H1 (cell line): ENCODE results near the gene AHSG. TPM values are rescaled to one million over a fixed set of nuclear protein-coding genes. Genes with fewer than 3 reads are reported as not detected.

ENCODE experiments used
- CTCF ChIA-PET: fragments of 300-600 bp; sonication (Branson Sonifier 250); formaldehyde crosslinking; loops from one replicate; lab custom pipeline; 2021; ENCODE audit not compliant: partially characterized antibody; lab: Charles Lee
- POLR2A ChIA-PET: fragments of 300-600 bp; sonication (Branson Sonifier 250); formaldehyde crosslinking; loops from one replicate; lab custom pipeline; 2021; ENCODE audit warnings: inconsistent platforms; ENCODE audit not compliant: partially characterized antibody; lab: Charles Lee
- DNase-seq, 2 experiments: peaks; one replicate each; pipeline versions ENCODE4 v3.0.0 to v3.0.0-alpha.2; 2010 to 2022; ENCODE audit warnings: low spot score in 2 of 2, low read depth in 1 of 2, mixed read lengths in 1 of 2
- FAIRE-seq: peaks from 2 replicates; lab custom pipeline; 2011; peaks lifted over from hg19 to GRCh38; lab: Jason Lieb, UNC
- H2AFZ ChIP-seq: 2 replicates; pipeline ENCODE4 v1.8.1; 2012; ENCODE audit warnings: low read length, inconsistent platforms
- H2AK5ac ChIP-seq: 2 replicates; pipeline ENCODE4 v1.6.1; 2013; ENCODE audit warnings: low read depth, low read length
- H2BK120ac ChIP-seq: replicated peaks from 2 replicates; pipeline ENCODE3; 2013; ENCODE audit warnings: low read depth, low read length, inconsistent platforms
- H2BK12ac ChIP-seq: 2 replicates; pipeline ENCODE4 v1.6.1; 2013; ENCODE audit warnings: low read depth, low read length
- H2BK15ac ChIP-seq: 2 replicates; pipeline ENCODE4 v1.6.1; 2013; ENCODE audit warnings: low read length
- H2BK20ac ChIP-seq: 2 replicates; pipeline ENCODE4 v1.6.1; 2013; ENCODE audit warnings: low read length
- H2BK5ac ChIP-seq: 2 replicates; pipeline ENCODE4 v1.6.1; 2013; ENCODE audit warnings: low read depth, low read length
- H3K14ac ChIP-seq: 2 replicates; pipeline ENCODE4 v1.6.1; 2013; ENCODE audit warnings: inconsistent platforms; ENCODE audit not compliant: insufficient read length
- H3K18ac ChIP-seq: 2 replicates; pipeline ENCODE4 v1.6.1; 2013; ENCODE audit warnings: low read length; ENCODE audit errors: extremely low read depth
- H3K23ac ChIP-seq: 2 replicates; pipeline ENCODE4 v1.6.1; 2013; ENCODE audit warnings: inconsistent platforms; ENCODE audit not compliant: insufficient read length
- H3K23me2 ChIP-seq: 2 replicates; pipeline ENCODE4 v1.6.1; 2013; ENCODE audit warnings: low read depth, low read length
- H3K27ac ChIP-seq: 2 replicates; pipeline ENCODE4 v1.6.1; 2011; ENCODE audit warnings: low read depth, low read length, inconsistent platforms
- H3K27me3 ChIP-seq, 4 experiments: replicated peaks in 1 of 4; 1 replicate in 1 of 4; 2 replicates in 3 of 4; pipeline versions ENCODE4 v1.6.1 to v1.8.1; 2011 to 2013; ENCODE audit warnings: low read length in 3 of 4, mild to moderate bottlenecking in 3 of 4, inconsistent platforms in 2 of 4, mixed read lengths in 2 of 4, moderate library complexity in 1 of 4; ENCODE audit not compliant: control insufficient read depth in 3 of 4, insufficient read depth in 3 of 4; ENCODE audit errors: extremely low read depth in 1 of 4
- H3K36me3 ChIP-seq, 4 experiments: 2 replicates each; pipeline versions ENCODE4 v1.6.1 to v1.8.1; 2011 to 2013; ENCODE audit warnings: mild to moderate bottlenecking in 4 of 4, low read length in 3 of 4, moderate library complexity in 2 of 4, control low read depth in 1 of 4, inconsistent platforms in 1 of 4; ENCODE audit not compliant: insufficient read depth in 4 of 4, control insufficient read depth in 2 of 4
- H3K4ac ChIP-seq: replicated peaks from 2 replicates; pipeline ENCODE3; 2013; ENCODE audit warnings: low read length, low read depth, mixed read lengths, inconsistent platforms; ENCODE audit not compliant: insufficient read length
- H3K4me1 ChIP-seq, 4 experiments: replicated peaks in 1 of 4; 1 replicate in 1 of 4; 2 replicates in 3 of 4; pipeline versions ENCODE4 v1.6.1 to v1.8.1; 2011 to 2013; ENCODE audit warnings: low read length in 3 of 4, inconsistent platforms in 2 of 4, mixed read lengths in 1 of 4; ENCODE audit not compliant: insufficient read depth in 4 of 4, control insufficient read depth in 3 of 4
- H3K4me2 ChIP-seq, 2 experiments: 2 replicates each; pipeline versions ENCODE4 v1.6.1 to v1.8.1; 2011 to 2013; ENCODE audit warnings: low read depth in 2 of 2, low read length in 2 of 2, control low read depth in 1 of 2, inconsistent platforms in 1 of 2, mild to moderate bottlenecking in 1 of 2; ENCODE audit not compliant: insufficient read depth in 1 of 2
- H3K4me3 ChIP-seq, 4 experiments: fragments of 200-600, 300-600 bp in 1 of 4; sonication (generic), shearing (Covaris generic), sonication (Bioruptor Twin) in 1 of 4; 2 replicates each; pipeline versions ENCODE4 v1.5.1 to v1.8.1; 2011 to 2016; ENCODE audit warnings: low read length in 4 of 4, low read depth in 3 of 4, control low read depth in 2 of 4, inconsistent platforms in 2 of 4, mild to moderate bottlenecking in 2 of 4, mixed read lengths in 1 of 4, moderate library complexity in 1 of 4; ENCODE audit not compliant: insufficient read depth in 2 of 4; ENCODE audit errors: extremely low read depth in 1 of 4
- H3K56ac ChIP-seq: replicated peaks from 2 replicates; pipeline ENCODE3; 2013; ENCODE audit warnings: low read depth, mild to moderate bottlenecking, mixed read lengths, low read length, inconsistent platforms; ENCODE audit not compliant: insufficient read length
- H3K79me1 ChIP-seq: 2 replicates; pipeline ENCODE4 v1.6.1; 2013; ENCODE audit warnings: low read depth, low read length, control low read depth
- H3K79me2 ChIP-seq, 2 experiments: 2 replicates each; pipeline versions ENCODE4 v1.6.1 to v1.8.1; 2012 to 2013; ENCODE audit warnings: low read length in 2 of 2, mild to moderate bottlenecking in 2 of 2, inconsistent platforms in 1 of 2; ENCODE audit not compliant: insufficient read depth in 2 of 2, control insufficient read depth in 1 of 2
- H3K9ac ChIP-seq, 4 experiments: replicated peaks in 1 of 4; 1 replicate in 1 of 4; 2 replicates in 3 of 4; pipeline versions ENCODE4 v1.6.1 to v1.8.1; 2011 to 2013; ENCODE audit warnings: low read depth in 3 of 4, low read length in 3 of 4, control low read depth in 2 of 4, mild to moderate bottlenecking in 2 of 4, moderate library complexity in 2 of 4, inconsistent platforms in 1 of 4; ENCODE audit errors: extremely low read depth in 1 of 4
- H3K9me3 ChIP-seq, 2 experiments: 2 replicates each; pipeline versions ENCODE4 v1.6.1 to v1.8.1; 2012 to 2013; ENCODE audit warnings: mild to moderate bottlenecking in 2 of 2, moderate library complexity in 2 of 2, control low read depth in 1 of 2, inconsistent platforms in 1 of 2, low read depth in 1 of 2, low read length in 1 of 2, mixed read lengths in 1 of 2; ENCODE audit not compliant: insufficient read depth in 2 of 2
- H4K20me1 ChIP-seq, 2 experiments: replicated peaks in 1 of 2; 2 replicates each; pipeline versions ENCODE3 to v1.8.1; 2011 to 2013; ENCODE audit warnings: inconsistent platforms in 2 of 2, low read length in 2 of 2, mild to moderate bottlenecking in 1 of 2; ENCODE audit not compliant: insufficient read depth in 2 of 2, control insufficient read depth in 1 of 2
- H4K5ac ChIP-seq: 2 replicates; pipeline ENCODE4 v1.6.1; 2013; ENCODE audit warnings: low read length, low read depth, mixed read lengths, inconsistent platforms; ENCODE audit not compliant: insufficient read length
- H4K8ac ChIP-seq: 2 replicates; pipeline ENCODE4 v1.8.0; 2013; ENCODE audit warnings: mild to moderate bottlenecking, moderate library complexity, low read length, inconsistent platforms; ENCODE audit not compliant: insufficient read depth; ENCODE audit errors: extremely low read depth
- H4K91ac ChIP-seq: replicated peaks from 2 replicates; pipeline ENCODE3; 2013; ENCODE audit warnings: low read length, mixed read lengths, inconsistent platforms; ENCODE audit not compliant: insufficient read length
- ASH2L ChIP-seq: fragments of 200-600, 300-600 bp; sonication (generic); IDR thresholded peaks from one replicate; pipeline ENCODE4 v1.7.1; 2017; ENCODE audit warnings: low read length
- KDM4A ChIP-seq: IDR thresholded peaks from one replicate; pipeline ENCODE4 v1.7.1; 2012; ENCODE audit warnings: low read depth, mild to moderate bottlenecking, moderate library complexity, low read length, inconsistent platforms; ENCODE audit not compliant: severe bottlenecking
- NRF1 ChIP-seq: IDR thresholded peaks from 2 replicates; pipeline ENCODE4 v1.6.1; 2011; ENCODE audit warnings: mild to moderate bottlenecking, low read depth, low read length, improper control_type of control experiment
- RFX5 ChIP-seq: IDR thresholded peaks from 2 replicates; pipeline ENCODE4 v1.6.1; 2011; ENCODE audit warnings: low read depth, low read length, improper control_type of control experiment, borderline replicate concordance
- SIN3A ChIP-seq, 2 experiments: IDR thresholded peaks in 1 of 2; conservative IDR thresholded peaks in 1 of 2; 2 replicates each; pipeline ENCODE4 v1.6.1; 2011 to 2012; ENCODE audit warnings: low read length in 2 of 2, improper control_type of control experiment in 1 of 2, low read depth in 1 of 2, mild to moderate bottlenecking in 1 of 2
- TAF1 ChIP-seq: IDR thresholded peaks from 2 replicates; pipeline ENCODE4 v1.6.1; 2011; ENCODE audit warnings: mild to moderate bottlenecking, low read depth, low read length
- WGBS, 2 experiments: shearing (Covaris generic) in 1 of 2; methylation state at CpG; one replicate each; pipeline versions ENCODE4 v1.1.6 to v1.1.7; 2013 to 2015; ENCODE audit warnings: low lambda C conversion rate in 2 of 2, mixed read lengths in 2 of 2, inconsistent platforms in 1 of 2, low coverage in 1 of 2, missing lambda C conversion rate in 1 of 2; ENCODE audit not compliant: insufficient replicate concordance in 2 of 2, insufficient coverage in 1 of 2, insufficient read length in 1 of 2; ENCODE audit errors: extremely low coverage in 1 of 2, missing lambda C conversion rate in 1 of 2; 5-methylcytosine and 5-hydroxymethylcytosine counted together
- polyA plus RNA-seq, 7 experiments: library from polyadenylated mRNA; depleted of rRNA in 3 of 7; stranded (reverse) in 5 of 7; unstranded in 2 of 7; fragments of >200 nt in 5 of 7; fragments of 200-250 nt in 2 of 7; gene quantifications; 1 replicate in 5 of 7; 2 replicates in 1 of 7; 4 replicates in 1 of 7; pipeline versions ENCODE4 v1.2.1 to v1.2.3, GENCODE V29; 2011 to 2013; ENCODE audit warnings: missing spikeins in 2 of 7, mixed read lengths in 2 of 7
- total RNA-seq: library from RNA; stranded (reverse); fragmentation: NEBNext Ultra II Directional; extraction: Animal tissue kit (Norgen Biotek cat#: 25700); gene quantifications from 2 replicates; pipeline ENCODE4 v1.2.1, GENCODE V29; 2021
- TF ChIP-seq, protein P1 (sequence below): IDR thresholded peaks from 2 replicates; pipeline ENCODE4 v1.6.1; 2012; ENCODE audit warnings: inconsistent platforms

AHSG gene
- total and polyA plus RNA-seq, 2 of the 8 experiments (the other 6 are each of a cell fraction or from before 2014, with no cell fraction given): 0.68 to 0.78 TPM

- H3K56ac ChIP-seq: no peak within 1 kb of the TSS
- POLR2A ChIA-PET: interaction anchor here (1.4 kb wide), 1 partner anchor 144 kb away, joined by 3 read pairs; the partner anchor contains the start of gene EIF4A2
- H2BK12ac ChIP-seq: no peak within 1 kb of the TSS
- H3K27ac ChIP-seq: no peak within 1 kb of the TSS
- peaks cover 5 to 12% (median 8%) of the 10 kb centered on the region in 4 experiments; a peak in 5 of 7 replicates for H3K4me1 ChIP-seq
- WGBS, 2 experiments: 92% methylated on average over 1 of the region's 1 CpG; no CpG with 5 or more reads in 1 of the 2 experiments
- H3K18ac ChIP-seq: 0 out of 2 replicates have a peak within 1 kb of the TSS, but pooled peaks have one; percentile 19
- no peaks in the 10 kb centered on the region for H3K79me1 ChIP-seq
- H3K23ac ChIP-seq: no peak within 1 kb of the TSS
- no peaks in the 10 kb centered on the region for H4K20me1 ChIP-seq
- no peaks in the 10 kb centered on the region for H3K79me2 ChIP-seq
- H4K8ac ChIP-seq: no peak within 1 kb of the TSS
- FAIRE-seq: no peak
- no peak within 1 kb of the TSS for H3K4ac ChIP-seq
- H3K9me3 ChIP-seq: no peaks in the 10 kb centered on the region
- no peak within 1 kb of the TSS for H3K4me3 ChIP-seq
- H3K23me2 ChIP-seq: no peaks in the 10 kb centered on the region
- H2BK5ac ChIP-seq: no peak within 1 kb of the TSS
- peak within 1 kb of the TSS; percentile 20 for H4K5ac ChIP-seq
- no peak within 1 kb of the TSS for H2BK15ac ChIP-seq
- no peak within 1 kb of the TSS for H4K91ac ChIP-seq
- CTCF ChIA-PET: interaction anchor here (0.9 to 1.3 kb wide), 2 partner anchors 23 to 25 kb away, joined by 3 read pairs; no protein-coding TSS in a partner anchor
- DNase-seq: no peak
- no peak within 1 kb of the TSS for H3K14ac ChIP-seq
- H3K36me3 ChIP-seq: no peaks in the 10 kb centered on the region
- no peaks in the 10 kb centered on the region; a peak in 1 of 7 replicates for H3K27me3 ChIP-seq
- H2BK20ac ChIP-seq: no peak within 1 kb of the TSS; the same call in 1 of the 2 replicates
- H2AFZ ChIP-seq: peak within 1 kb of the TSS; percentile 25; the same call in 1 of the 2 replicates
- H2BK120ac ChIP-seq: no peak within 1 kb of the TSS
- TF ChIP-seq RFX5 (no peak), KDM4A (no peak), SIN3A (conservative IDR thresholded peaks at IDR 0.05 in 1 of 2, IDR thresholded peaks at IDR 0.05 in 1 of 2; ENCODE audit: low read depth in 1 of 2, low read length in 2 of 2) (no peak), TAF1 (no peak), ASH2L (no peak), NRF1 (no peak)
- TF ChIP-seq, protein P1, sequence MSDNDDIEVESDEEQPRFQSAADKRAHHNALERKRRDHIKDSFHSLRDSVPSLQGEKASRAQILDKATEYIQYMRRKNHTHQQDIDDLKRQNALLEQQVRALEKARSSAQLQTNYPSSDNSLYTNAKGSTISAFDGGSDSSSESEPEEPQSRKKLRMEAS: no peak
- H3K4me2 ChIP-seq: no peak within 1 kb of the TSS
- H3K9ac ChIP-seq: no peak within 1 kb of the TSS
- H2AK5ac ChIP-seq: no peak within 1 kb of the TSS
Measured at GRCh38 chr3:186639778-186640472, 27.1 kb downstream of the AHSG start, which contains the start of gene FETUB. TSS of gene FETUB (plus strand) at chr3:186640399. CDS start at chr3:186640461, 62 bp downstream.
